ENCODE measurements around the gene ZNG1E. TPM values are rescaled to one million over a fixed set of nuclear protein-coding genes. Genes with fewer than 3 reads are reported as not detected.
"Not testable (repeated sequence)": the region's sequence is repeated elsewhere in the genome, so short reads cannot be mapped to it uniquely, and the experiment has no call there.

Gene ZNG1E
- 20.5 and 34.4 TPM in 2 replicates for total RNA-seq (2014; rRNA removed; shearing (Covaris generic))
- polyA plus RNA-seq (2016; fragmentation: Nextera tagmentation; extraction: Ambion mirVana), result 50.4 and 66.6 TPM in 2 replicates

GRCh38 chr9:65675589-65676021 lies at the start of gene ZNG1E:
ZNG1E (plus strand) TSS chr9:65675928; CDS start chr9:65675977, 49 bp downstream.
- WGBS, 2 experiments (ENCODE audit: low coverage in 1 of 2, low lambda C conversion rate in 2 of 2, missing lambda C conversion rate in 2 of 2), result 0 to 5% methylated on average over 7 to 10 of the region's 33 CpGs
- H3K36me3 ChIP-seq (ENCODE audit: low read depth); H3K9me2 ChIP-seq (ENCODE audit: insufficient read depth); H3K4me1 ChIP-seq (ENCODE audit: insufficient read depth); in situ Hi-C loops (cut with MboI); H3K27ac ChIP-seq; H3F3A ChIP-seq (ENCODE audit: insufficient read depth); H4K20me1 ChIP-seq (ENCODE audit: insufficient read depth); H3K27me3 ChIP-seq (replicated peaks; ENCODE audit: insufficient read depth); H3K79me2 ChIP-seq (ENCODE audit: insufficient read depth); H3K9me3 ChIP-seq (ENCODE audit: low read depth): not testable (repeated sequence)
- peak within 1 kb of the TSS; percentile 78 for H3K4me3 ChIP-seq
- peak; percentile 16 for DNase-seq
- H3K4me2 ChIP-seq (ENCODE audit: unreplicated experiment), result peak within 1 kb of the TSS; percentile 89
- H3K9ac ChIP-seq, result peak within 1 kb of the TSS; percentile 70
- H2AFZ ChIP-seq, result peak within 1 kb of the TSS; percentile 85

GRCh38 chr9:65673579-65673978 lies 2.1 kb upstream of the ZNG1E start:
- H3K27ac ChIP-seq; H3K4me2 ChIP-seq (ENCODE audit: unreplicated experiment); H2AFZ ChIP-seq; H3K4me1 ChIP-seq (ENCODE audit: insufficient read depth); H3K9me3 ChIP-seq (ENCODE audit: low read depth); DNase-seq; H3K79me2 ChIP-seq (ENCODE audit: insufficient read depth); in situ Hi-C loops (cut with MboI); H3K36me3 ChIP-seq (ENCODE audit: low read depth); H3K4me3 ChIP-seq; H3K9ac ChIP-seq; H4K20me1 ChIP-seq (ENCODE audit: insufficient read depth); H3K27me3 ChIP-seq (replicated peaks; ENCODE audit: insufficient read depth); H3K9me2 ChIP-seq (ENCODE audit: insufficient read depth); H3F3A ChIP-seq (ENCODE audit: insufficient read depth): not testable (repeated sequence)
- 32 to 36% methylated on average over 2 of the region's 2 CpGs for WGBS, 2 experiments (ENCODE audit: low coverage in 1 of 2, low lambda C conversion rate in 2 of 2, missing lambda C conversion rate in 2 of 2)

GRCh38 chr9:65675018-65675417 lies 710 bp upstream of the ZNG1E start:
- H3F3A ChIP-seq (ENCODE audit: insufficient read depth); H3K4me1 ChIP-seq (ENCODE audit: insufficient read depth); in situ Hi-C loops (cut with MboI); H3K27me3 ChIP-seq (replicated peaks; ENCODE audit: insufficient read depth); H3K9me2 ChIP-seq (ENCODE audit: insufficient read depth); H3K27ac ChIP-seq; H2AFZ ChIP-seq; H3K4me2 ChIP-seq (ENCODE audit: unreplicated experiment); H3K79me2 ChIP-seq (ENCODE audit: insufficient read depth); H3K9ac ChIP-seq; H3K9me3 ChIP-seq (ENCODE audit: low read depth); H3K36me3 ChIP-seq (ENCODE audit: low read depth); DNase-seq; H4K20me1 ChIP-seq (ENCODE audit: insufficient read depth); H3K4me3 ChIP-seq: not testable (repeated sequence)
- 47% methylated on average over 4 of the region's 5 CpGs for WGBS, 2 experiments (ENCODE audit: low coverage in 1 of 2, low lambda C conversion rate in 2 of 2, missing lambda C conversion rate in 2 of 2)

DNA sequence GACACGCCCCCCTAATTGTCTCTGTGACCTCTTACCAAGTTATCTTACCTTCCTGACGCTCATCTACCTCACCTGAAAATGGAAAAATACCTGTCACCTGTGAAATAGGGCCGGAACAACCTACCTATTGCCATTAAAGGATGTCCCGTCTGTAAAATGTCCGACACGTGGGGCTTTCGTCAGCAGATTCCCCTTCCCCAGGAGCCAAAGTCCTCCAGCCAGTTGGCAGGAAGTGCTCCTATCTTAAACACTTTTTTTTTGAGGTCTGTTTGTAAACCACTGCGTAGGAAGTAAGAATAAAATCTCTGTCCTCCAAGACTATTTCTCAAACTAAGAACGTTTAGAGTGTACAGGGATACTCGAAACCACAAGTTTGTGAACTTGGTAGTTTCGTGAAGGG lies 661 bp downstream of the ZNG1E start:
- H3K27ac ChIP-seq; in situ Hi-C loops (cut with MboI): not testable (repeated sequence)
- peak overlapping the region; percentile 73 for H2AFZ ChIP-seq

GRCh38 chr9:65678533-65678932 lies 2.8 kb downstream of the ZNG1E start:
- H2AFZ ChIP-seq; H3K79me2 ChIP-seq (ENCODE audit: insufficient read depth); DNase-seq; H3K9ac ChIP-seq; H3K4me3 ChIP-seq; H3K27ac ChIP-seq; in situ Hi-C loops (cut with MboI); H3K36me3 ChIP-seq (ENCODE audit: low read depth); H3F3A ChIP-seq (ENCODE audit: insufficient read depth); H3K9me2 ChIP-seq (ENCODE audit: insufficient read depth); H3K4me2 ChIP-seq (ENCODE audit: unreplicated experiment); H4K20me1 ChIP-seq (ENCODE audit: insufficient read depth); H3K27me3 ChIP-seq (replicated peaks; ENCODE audit: insufficient read depth); H3K9me3 ChIP-seq (ENCODE audit: low read depth); H3K4me1 ChIP-seq (ENCODE audit: insufficient read depth): not testable (repeated sequence)
- 50 to 51% methylated on average over 3 of the region's 3 CpGs for WGBS, 2 experiments (ENCODE audit: low coverage in 1 of 2, low lambda C conversion rate in 2 of 2, missing lambda C conversion rate in 2 of 2)

More for the DNA sequence above, 661 bp downstream of the ZNG1E start:
- H3K36me3 ChIP-seq (ENCODE audit: low read depth); H3K79me2 ChIP-seq (ENCODE audit: insufficient read depth); H3K9me3 ChIP-seq (ENCODE audit: low read depth); H3F3A ChIP-seq (ENCODE audit: insufficient read depth); H3K9me2 ChIP-seq (ENCODE audit: insufficient read depth); H4K20me1 ChIP-seq (ENCODE audit: insufficient read depth); H3K4me1 ChIP-seq (ENCODE audit: insufficient read depth); DNase-seq; H3K27me3 ChIP-seq (replicated peaks; ENCODE audit: insufficient read depth): not testable (repeated sequence)
- peak overlapping the region; percentile 77 for H3K4me2 ChIP-seq (ENCODE audit: unreplicated experiment)
- H3K9ac ChIP-seq, result peak overlapping the region; percentile 70
- WGBS, 2 experiments (ENCODE audit: low coverage in 1 of 2, low lambda C conversion rate in 2 of 2, missing lambda C conversion rate in 2 of 2), result 1 to 5% methylated on average over 6 to 7 of the region's 11 CpGs
- peak overlapping the region; percentile 67 for H3K4me3 ChIP-seq

DNA sequence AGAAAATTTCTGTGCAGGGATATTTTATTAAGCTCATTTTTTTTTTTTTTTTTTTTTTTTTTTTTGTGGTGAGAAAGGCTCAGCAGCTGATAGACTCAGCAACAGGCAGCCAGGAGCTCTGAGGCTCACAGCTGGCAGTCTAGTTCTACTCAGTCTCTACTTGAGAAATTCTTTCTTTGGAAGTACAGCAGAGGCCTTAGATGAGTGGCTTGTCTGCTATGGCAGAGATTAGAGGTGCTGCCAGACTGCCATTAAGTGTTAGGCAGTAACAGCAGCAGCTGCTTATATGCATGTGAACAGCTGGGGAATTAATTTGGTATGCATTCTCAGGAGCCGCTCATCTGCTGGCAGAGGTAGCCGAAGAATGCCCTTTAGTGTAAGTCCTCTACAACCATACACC lies 27.8 kb downstream of the ZNG1E start:
- H3F3A ChIP-seq (ENCODE audit: insufficient read depth); in situ Hi-C loops (cut with MboI); H3K4me3 ChIP-seq; DNase-seq; H3K9me3 ChIP-seq (ENCODE audit: low read depth); H3K27ac ChIP-seq; H3K4me2 ChIP-seq (ENCODE audit: unreplicated experiment); H3K27me3 ChIP-seq (replicated peaks; ENCODE audit: insufficient read depth); H3K79me2 ChIP-seq (ENCODE audit: insufficient read depth); H3K9me2 ChIP-seq (ENCODE audit: insufficient read depth); H3K9ac ChIP-seq; H3K4me1 ChIP-seq (ENCODE audit: insufficient read depth); H3K36me3 ChIP-seq (ENCODE audit: low read depth); H4K20me1 ChIP-seq (ENCODE audit: insufficient read depth); H2AFZ ChIP-seq: not testable (repeated sequence)
- 100% methylated on average over 2 of the region's 2 CpGs; no CpG with 5 or more reads in 1 of the 2 experiments for WGBS, 2 experiments (ENCODE audit: low coverage in 1 of 2, low lambda C conversion rate in 2 of 2, missing lambda C conversion rate in 2 of 2)

DNA sequence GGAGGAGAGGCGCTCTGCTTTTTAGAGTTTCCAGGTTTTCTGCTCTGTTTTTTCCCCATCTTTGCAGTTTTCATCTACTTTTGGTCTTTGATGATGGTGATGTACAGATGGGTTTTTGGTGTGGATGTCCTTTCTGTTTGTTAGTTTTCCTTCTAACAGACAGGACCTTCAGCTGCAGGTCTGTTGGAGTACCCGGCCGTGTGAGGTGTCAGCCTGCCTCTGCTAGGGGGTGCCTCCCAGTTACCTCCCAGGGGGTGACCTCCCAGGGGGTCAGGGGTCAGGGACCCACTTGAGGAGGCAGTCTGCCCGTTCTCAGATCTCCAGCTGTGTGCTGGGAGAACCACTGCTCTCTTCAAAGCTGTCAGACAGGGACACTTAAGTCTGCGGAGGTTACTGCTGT lies 38.7 kb downstream of the ZNG1E start:
- H3K4me1 ChIP-seq (ENCODE audit: insufficient read depth); H3K36me3 ChIP-seq (ENCODE audit: low read depth); in situ Hi-C loops (cut with MboI); H3F3A ChIP-seq (ENCODE audit: insufficient read depth); H3K27ac ChIP-seq; H3K4me3 ChIP-seq; H2AFZ ChIP-seq; DNase-seq; H3K9ac ChIP-seq; H3K4me2 ChIP-seq (ENCODE audit: unreplicated experiment); H3K79me2 ChIP-seq (ENCODE audit: insufficient read depth); H3K9me2 ChIP-seq (ENCODE audit: insufficient read depth); H3K27me3 ChIP-seq (replicated peaks; ENCODE audit: insufficient read depth); H3K9me3 ChIP-seq (ENCODE audit: low read depth); H4K20me1 ChIP-seq (ENCODE audit: insufficient read depth): not testable (repeated sequence)
- WGBS, 2 experiments (ENCODE audit: low coverage in 1 of 2, low lambda C conversion rate in 2 of 2, missing lambda C conversion rate in 2 of 2), result 81 to 84% methylated on average over 3 to 5 of the region's 5 CpGs

- DNase-seq; H3K79me2 ChIP-seq (ENCODE audit: insufficient read depth); H3K4me1 ChIP-seq (ENCODE audit: insufficient read depth); H3F3A ChIP-seq (ENCODE audit: insufficient read depth); H4K20me1 ChIP-seq (ENCODE audit: insufficient read depth); H3K4me3 ChIP-seq; in situ Hi-C loops (cut with MboI); H3K9me3 ChIP-seq (ENCODE audit: low read depth); H3K4me2 ChIP-seq (ENCODE audit: unreplicated experiment); H3K9ac ChIP-seq; H3K27ac ChIP-seq; H3K27me3 ChIP-seq (replicated peaks; ENCODE audit: insufficient read depth); H3K9me2 ChIP-seq (ENCODE audit: insufficient read depth); H2AFZ ChIP-seq; H3K36me3 ChIP-seq (ENCODE audit: low read depth): not testable (repeated sequence)
- WGBS, 2 experiments (ENCODE audit: low coverage in 1 of 2, low lambda C conversion rate in 2 of 2, missing lambda C conversion rate in 2 of 2), result 20 to 29% methylated on average over 16 to 25 of the region's 38 CpGs
These were observed 61.4 kb downstream of the ZNG1E start, which contains the start of gene FOXD4L4 for GRCh38 chr9:65737096-65737564. FOXD4L4 (plus strand) TSS chr9:65737146; CDS start chr9:65737146, 0 bp downstream.

Data from GM23248 (cell line).